Neuronal stem cell (in vitro differentiated cells): ENCODE data around the gene TMEM208.

Source experiments
- DNase-seq: peaks from one replicate; pipeline ENCODE4 v3.0.0-alpha.2; 2013; ENCODE audit warnings: low spot score
- H2AFZ ChIP-seq: one replicate; pipeline ENCODE4 v1.6.1; 2013; ENCODE audit warnings: mild to moderate bottlenecking, low read length, inconsistent platforms
- H2AK5ac ChIP-seq: 2 replicates; pipeline ENCODE4 v1.6.1; 2013; ENCODE audit warnings: low read depth, mild to moderate bottlenecking, inconsistent platforms, low read length, moderate library complexity, mixed read lengths
- H2BK120ac ChIP-seq: 2 replicates; pipeline ENCODE4 v1.6.1; 2013; ENCODE audit warnings: low read depth, mild to moderate bottlenecking, inconsistent platforms, low read length, moderate library complexity, mixed read lengths
- H2BK12ac ChIP-seq: one replicate; pipeline ENCODE4 v1.6.1; 2013; ENCODE audit warnings: low read length, inconsistent platforms
- H2BK15ac ChIP-seq: 2 replicates; pipeline ENCODE4 v1.6.1; 2013; ENCODE audit warnings: mild to moderate bottlenecking, low read length, inconsistent platforms, mixed read lengths
- H2BK5ac ChIP-seq: one replicate; pipeline ENCODE4 v1.6.1; 2013; ENCODE audit warnings: inconsistent platforms, mild to moderate bottlenecking, low read length, moderate library complexity
- H3K14ac ChIP-seq: one replicate; pipeline ENCODE4 v1.6.1; 2013; ENCODE audit warnings: low read length, inconsistent platforms
- H3K18ac ChIP-seq: 2 replicates; pipeline ENCODE4 v1.6.1; 2013; ENCODE audit warnings: low read length, inconsistent platforms
- H3K23ac ChIP-seq: 2 replicates; pipeline ENCODE4 v1.6.1; 2013; ENCODE audit warnings: low read depth, mild to moderate bottlenecking, mixed read lengths, low read length, inconsistent platforms; ENCODE audit not compliant: poor library complexity
- H3K27ac ChIP-seq: replicated peaks from 3 replicates; pipeline ENCODE4 v1.5.1; 2013; ENCODE audit warnings: low read length, inconsistent platforms
- H3K27me3 ChIP-seq, 3 experiments: 2 replicates each; pipeline ENCODE4 v1.6.1; 2013; ENCODE audit warnings: low read length in 3 of 3, mild to moderate bottlenecking in 2 of 3, inconsistent platforms in 1 of 3, low read depth in 1 of 3, mixed read lengths in 1 of 3, moderate library complexity in 1 of 3; ENCODE audit not compliant: control insufficient read depth in 3 of 3, insufficient read depth in 3 of 3
- H3K36me3 ChIP-seq, 2 donors: replicated peaks in 1 of 2; 2 replicates each; pipeline ENCODE4 v1.6.1; 2013; ENCODE audit warnings: low read length in 2 of 2; ENCODE audit not compliant: control insufficient read depth in 2 of 2, insufficient read depth in 2 of 2
- H3K4ac ChIP-seq: 2 replicates; pipeline ENCODE4 v1.6.1; 2013; ENCODE audit warnings: inconsistent platforms, mild to moderate bottlenecking, low read length, moderate library complexity
- H3K4me1 ChIP-seq, 2 donors: 1 replicate in 1 of 2; 2 replicates in 1 of 2; pipeline ENCODE4 v1.6.1; 2013; ENCODE audit warnings: low read length in 2 of 2, low read depth in 1 of 2; ENCODE audit not compliant: control insufficient read depth in 2 of 2, insufficient read depth in 1 of 2
- H3K4me2 ChIP-seq: one replicate; pipeline ENCODE4 v1.6.1; 2013; ENCODE audit warnings: mild to moderate bottlenecking, low read length, inconsistent platforms; ENCODE audit not compliant: insufficient read depth, poor library complexity, severe bottlenecking
- H3K4me3 ChIP-seq, 2 donors: 2 replicates each; pipeline ENCODE4 v1.5.1; 2013; ENCODE audit warnings: low read length in 2 of 2, mild to moderate bottlenecking in 2 of 2, inconsistent platforms in 1 of 2, moderate library complexity in 1 of 2
- H3K79me1 ChIP-seq: one replicate; pipeline ENCODE4 v1.6.1; 2013; ENCODE audit warnings: low read depth, mild to moderate bottlenecking, inconsistent platforms, low read length, moderate library complexity
- H3K9ac ChIP-seq: one replicate; pipeline ENCODE4 v1.6.1; 2013; ENCODE audit warnings: mild to moderate bottlenecking, low read depth, low read length, inconsistent platforms; ENCODE audit not compliant: poor library complexity
- H3K9me3 ChIP-seq, 2 donors: replicated peaks in 1 of 2; 2 replicates each; pipeline versions ENCODE3 to v1.6.1; 2013; ENCODE audit warnings: low read length in 2 of 2, mild to moderate bottlenecking in 2 of 2, inconsistent platforms in 1 of 2, low read depth in 1 of 2, mixed read lengths in 1 of 2, moderate library complexity in 1 of 2; ENCODE audit not compliant: control insufficient read depth in 2 of 2, insufficient read depth in 1 of 2
- H4K8ac ChIP-seq: one replicate; pipeline ENCODE4 v1.6.1; 2013; ENCODE audit warnings: low read depth, mild to moderate bottlenecking, inconsistent platforms, low read length, moderate library complexity
- H4K91ac ChIP-seq: one replicate; pipeline ENCODE4 v1.6.1; 2013; ENCODE audit warnings: low read length, low read depth, mild to moderate bottlenecking, inconsistent platforms; ENCODE audit not compliant: poor library complexity
- WGBS, 2 donors: extraction: QIAGEN DNeasy Blood & Tissue Kit; methylation state at CpG; one replicate each; pipeline ENCODE4 v1.1.7; 2013; ENCODE audit warnings: missing lambda C conversion rate in 2 of 2, mixed read lengths in 1 of 2; ENCODE audit not compliant: insufficient read length in 2 of 2, insufficient replicate concordance in 1 of 2; ENCODE audit errors: extremely low coverage in 2 of 2; 5-methylcytosine and 5-hydroxymethylcytosine counted together

The TMEM208 gene

DNA sequence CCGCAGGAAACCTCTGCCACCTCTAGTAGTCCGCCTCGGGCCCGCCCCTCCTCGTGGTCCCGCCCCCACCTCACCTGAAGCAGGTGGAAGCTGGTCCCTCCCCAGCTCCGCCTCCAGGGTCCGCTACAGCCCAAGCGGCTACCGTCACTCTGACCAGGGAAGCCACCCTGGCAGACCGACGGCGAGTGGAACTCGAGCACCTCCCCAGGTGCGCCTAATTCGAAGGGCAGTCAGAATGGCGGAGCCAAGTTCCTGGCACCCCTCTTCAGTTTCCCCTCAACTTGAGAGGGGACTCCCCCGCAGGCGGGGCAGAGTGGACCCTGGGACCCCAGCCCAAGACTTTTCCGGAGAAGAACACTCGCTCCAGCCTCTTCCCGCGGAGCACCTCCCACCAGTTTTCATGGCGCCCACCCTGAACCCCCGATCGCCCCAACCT is 19.8 kb downstream of the TMEM208 start:
- WGBS, 2 donors: no CpG with 5 or more reads among the region's 26 CpGs
- H2BK12ac ChIP-seq: peak overlapping the region; percentile 79
- peak overlapping the region; percentile 98 for H3K4me2 ChIP-seq
- H3K18ac ChIP-seq: peak overlapping the region; percentile 98
- H3K79me1 ChIP-seq: no peaks in the 10 kb centered on the region
- no peak for DNase-seq
- peak overlapping the region; percentile 77 for H2AK5ac ChIP-seq
- H2BK15ac ChIP-seq: peak overlapping the region; percentile 82
- H3K4ac ChIP-seq: no peak overlapping the region
- peaks cover 27 to 29% of the 10 kb centered on the region in 2 donors for H3K4me1 ChIP-seq
- H4K8ac ChIP-seq: no peak overlapping the region
- H2BK120ac ChIP-seq: no peak overlapping the region
- peak overlapping the region; percentile 86 to 93 for H3K4me3 ChIP-seq
- H3K36me3 ChIP-seq: no peaks in the 10 kb centered on the region
- peak overlapping the region; percentile 96 for H2AFZ ChIP-seq
- H2BK5ac ChIP-seq: peak overlapping the region; percentile 57
- peak overlapping the region; percentile 88 for H3K9ac ChIP-seq
- H3K27ac ChIP-seq: peak overlapping the region; percentile 74
- peaks cover 0 to 30% (median 7%) of the 10 kb centered on the region in 3 experiments for H3K27me3 ChIP-seq
- H3K9me3 ChIP-seq: no peaks in the 10 kb centered on the region
- peak overlapping the region; percentile 99 for H3K23ac ChIP-seq
- peak overlapping the region; percentile 75 for H3K14ac ChIP-seq
- no peak overlapping the region for H4K91ac ChIP-seq

DNA sequence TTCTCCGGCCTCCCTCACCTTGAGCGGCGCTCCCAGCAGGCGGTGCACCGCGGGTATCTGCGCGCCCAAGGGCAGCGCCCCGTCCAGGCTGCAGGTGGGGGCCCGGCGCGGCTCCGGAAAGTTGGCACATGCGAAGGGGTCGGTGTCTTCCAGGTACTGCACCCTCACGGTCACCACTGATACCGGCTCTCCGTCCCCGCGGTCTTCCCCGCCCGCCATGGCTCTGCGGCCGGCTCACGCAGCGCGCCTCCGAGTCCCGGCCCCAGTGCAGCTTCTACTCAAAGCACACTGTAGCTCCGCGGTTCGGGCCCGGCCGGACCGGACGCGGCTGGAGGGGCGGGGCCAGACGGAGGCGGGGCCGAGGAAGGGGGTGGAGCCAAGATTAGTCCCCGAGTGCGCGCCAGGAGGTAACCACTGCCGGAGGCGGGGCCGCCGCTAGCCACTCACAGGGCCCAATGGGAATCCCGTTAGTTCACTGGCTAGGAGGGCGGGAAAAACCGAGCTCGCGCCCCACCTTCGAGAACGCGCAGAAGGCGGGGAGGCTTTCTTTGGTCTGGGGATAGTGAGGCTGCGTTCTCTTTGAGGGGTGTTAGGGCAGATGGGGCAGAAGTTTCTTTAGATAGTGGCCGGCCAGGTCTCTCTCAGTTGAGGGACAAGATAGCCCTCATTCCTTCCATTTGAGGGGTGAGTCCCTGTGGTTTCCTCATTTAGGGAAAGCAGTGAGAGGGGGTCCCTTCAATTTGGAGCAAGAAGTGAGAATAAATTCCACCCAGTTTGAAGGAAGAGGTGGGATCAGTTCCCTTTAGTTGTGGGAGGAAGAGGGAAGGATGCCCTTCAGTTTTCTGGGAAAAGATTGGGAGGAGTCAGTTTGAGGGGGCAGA is 20.5 kb downstream of the TMEM208 start, which contains the start of gene FHOD1:
TSS of gene FHOD1 (minus strand) at position 290 of the 881 bp plus-strand sequence. CDS start at position 219, 71 bp downstream.
- Histone ChIP-seq H2BK15ac (peak within 1 kb of the TSS; percentile 86), H3K27me3 (peaks cover 0 to 30% (median 7%) of the 10 kb centered on the region in 3 experiments), H3K9me3 (no peaks in the 10 kb centered on the region), H3K4me2 (peak within 1 kb of the TSS; percentile 99), H2BK5ac (peak within 1 kb of the TSS; percentile 57), H3K14ac (peak within 1 kb of the TSS; percentile 75), H3K27ac (peak within 1 kb of the TSS; percentile 74), H3K9ac (peak within 1 kb of the TSS; percentile 93), H4K8ac (peak within 1 kb of the TSS; percentile 6), H3K79me1 (no peaks in the 10 kb centered on the region), H3K18ac (peak within 1 kb of the TSS; percentile 98), H2AK5ac (peak within 1 kb of the TSS; percentile 77), H2BK120ac (no peak within 1 kb of the TSS), H3K36me3 (no peaks in the 10 kb centered on the region), H2BK12ac (peak within 1 kb of the TSS; percentile 79), H3K4ac (no peak within 1 kb of the TSS), H2AFZ (peak within 1 kb of the TSS; percentile 96), H4K91ac (no peak within 1 kb of the TSS), H3K23ac (peak within 1 kb of the TSS; percentile 99), H3K4me3 (peak within 1 kb of the TSS; percentile 86 to 93), H3K4me1 (peaks cover 27 to 29% of the 10 kb centered on the region in 2 donors)
- WGBS, 2 donors: no CpG with 5 or more reads among the region's 60 CpGs
- peak; percentile 89 for DNase-seq

DNA sequence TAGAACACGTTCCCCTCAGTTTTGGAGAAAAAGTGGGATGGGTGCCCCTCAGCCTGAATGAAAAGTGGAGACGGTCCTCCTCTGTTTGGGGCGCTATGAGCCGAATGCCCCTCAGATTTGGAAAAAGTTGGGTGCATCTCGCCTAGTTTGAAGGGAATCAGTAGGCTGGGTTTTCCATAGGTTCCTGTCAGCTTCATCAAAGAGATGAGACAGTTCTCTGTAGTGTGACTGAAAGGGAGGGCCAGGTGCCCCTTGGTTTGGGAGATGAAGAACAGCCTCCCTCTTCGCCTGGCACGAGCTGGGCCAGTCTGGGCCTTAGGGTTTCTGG is 21.1 kb downstream of the TMEM208 start:
- no peak overlapping the region for H3K4ac ChIP-seq
- H3K23ac ChIP-seq: no peak overlapping the region
- H2BK5ac ChIP-seq: no peak overlapping the region
- H3K18ac ChIP-seq: peak overlapping the region; percentile 88
- no peaks in the 10 kb centered on the region for H3K36me3 ChIP-seq
- H3K4me2 ChIP-seq: peak overlapping the region; percentile 99
- peak overlapping the region; percentile 86 for H2BK15ac ChIP-seq
- H4K8ac ChIP-seq: no peak overlapping the region
- no peak overlapping the region for H4K91ac ChIP-seq
- no peaks in the 10 kb centered on the region for H3K9me3 ChIP-seq
- peaks cover 0 to 30% (median 7%) of the 10 kb centered on the region in 3 experiments for H3K27me3 ChIP-seq
- H2AK5ac ChIP-seq: peak overlapping the region; percentile 17
- peak overlapping the region; percentile 7 for H2BK12ac ChIP-seq
- no peak overlapping the region for H3K14ac ChIP-seq
- DNase-seq: no peak
- no peaks in the 10 kb centered on the region for H3K79me1 ChIP-seq
- H2AFZ ChIP-seq: peak overlapping the region; percentile 96
- H3K4me3 ChIP-seq: peak overlapping the region; percentile 80 to 86
- H2BK120ac ChIP-seq: no peak overlapping the region
- peak overlapping the region; percentile 93 for H3K9ac ChIP-seq
- H3K27ac ChIP-seq: no peak overlapping the region
- whole genome bisulfite sequencing, 2 donors: no CpG with 5 or more reads among the region's 7 CpGs
- peaks cover 27 to 29% of the 10 kb centered on the region in 2 donors for H3K4me1 ChIP-seq
